ENCODE data around the gene LTA4H.

The LTA4H gene

GRCh38 chr12:95960241-95960640, 75.1 kb downstream of the LTA4H start:
- no peak overlapping the region for H2BK120ac ChIP-seq (ENCODE audit: low read depth, low read length)
- 86% methylated on average over 5 of the region's 5 CpGs for WGBS
- H3K4me1 ChIP-seq (ENCODE audit: control insufficient read depth, insufficient read depth, low read depth, low read length): no peaks in the 10 kb centered on the region
- no peak overlapping the region for H3K27ac ChIP-seq (ENCODE audit: low read length, poor library complexity, severe bottlenecking)
- no peak overlapping the region for H3K4me2 ChIP-seq (ENCODE audit: low read length, poor library complexity, severe bottlenecking)
- H3K9ac ChIP-seq (ENCODE audit: low read length): no peak overlapping the region
- DNase-seq: no peak
- no peaks in the 10 kb centered on the region for H3K79me1 ChIP-seq (replicated peaks; ENCODE audit: low read length, poor library complexity, severe bottlenecking)
- H3K4ac ChIP-seq (ENCODE audit: low read depth in 1 of 2, low read length in 2 of 2): no peak overlapping the region
- H3K27me3 ChIP-seq (ENCODE audit: control insufficient read depth in 1 of 2, insufficient read depth in 1 of 2, low read length in 2 of 2): peaks cover 3 to 10% of the 10 kb centered on the region in 2 experiments
- no peak overlapping the region for H4K8ac ChIP-seq (ENCODE audit: low read length)
- H2BK15ac ChIP-seq (ENCODE audit: low read depth, poor library complexity, severe bottlenecking): no peak overlapping the region
- H3K23ac ChIP-seq (ENCODE audit: low read length in 2 of 2): no peak overlapping the region
- no peak overlapping the region for H2AK5ac ChIP-seq (ENCODE audit: low read length, severe bottlenecking)
- no peaks in the 10 kb centered on the region for H3K9me3 ChIP-seq (ENCODE audit: control insufficient read depth, low read length)
- H3K36me3 ChIP-seq (ENCODE audit: control insufficient read depth in 1 of 2, insufficient read depth in 2 of 2, low read depth in 1 of 2, low read length in 2 of 2): no peaks in the 10 kb centered on the region
- no peak overlapping the region for H3K4me3 ChIP-seq (ENCODE audit: insufficient read depth in 1 of 2, low read depth in 1 of 2, low read length in 2 of 2)
- no peak overlapping the region for H3K14ac ChIP-seq (ENCODE audit: low read length in 2 of 2)
- no peak overlapping the region for H4K91ac ChIP-seq (ENCODE audit: low read length)
- H3K18ac ChIP-seq (ENCODE audit: low read depth in 1 of 2, low read length in 2 of 2): no peak overlapping the region
- no peak overlapping the region for H2AFZ ChIP-seq (ENCODE audit: low read depth, low read length)
- no peak overlapping the region for H2BK5ac ChIP-seq (ENCODE audit: low read depth, low read length, poor library complexity, severe bottlenecking)
- H2BK12ac ChIP-seq (ENCODE audit: low read length in 2 of 2): no peak overlapping the region

DNA sequence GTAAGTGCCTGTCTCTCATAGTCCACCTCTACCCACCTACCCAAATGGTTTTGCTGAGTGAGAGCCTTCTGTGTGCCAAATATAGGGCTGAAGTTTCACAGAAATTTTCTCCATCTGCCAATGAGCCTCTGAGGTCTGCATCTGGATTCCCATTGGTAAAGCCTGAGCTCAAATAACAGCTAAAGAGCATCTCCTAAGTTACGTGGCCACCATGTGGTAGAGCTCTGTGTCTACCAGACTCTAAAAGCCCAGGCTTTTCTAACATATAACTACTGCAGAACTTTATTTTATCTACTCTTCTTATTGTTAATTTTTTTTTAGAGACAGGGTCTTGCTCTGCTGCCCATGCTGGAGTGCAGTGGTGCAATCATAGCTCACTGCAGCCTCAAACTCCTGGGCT, 76.3 kb downstream of the LTA4H start:
- Histone ChIP-seq H3K27ac (ENCODE audit: low read length, poor library complexity, severe bottlenecking) (no peak overlapping the region), H3K27me3 (ENCODE audit: control insufficient read depth in 1 of 2, insufficient read depth in 1 of 2, low read length in 2 of 2) (peaks cover 3 to 10% of the 10 kb centered on the region in 2 experiments), H3K23ac (ENCODE audit: low read length in 2 of 2) (no peak overlapping the region), H2BK12ac (ENCODE audit: low read length in 2 of 2) (no peak overlapping the region), H3K14ac (ENCODE audit: low read length in 2 of 2) (no peak overlapping the region), H3K9me3 (ENCODE audit: control insufficient read depth, low read length) (no peaks in the 10 kb centered on the region), H3K79me1 (replicated peaks; ENCODE audit: low read length, poor library complexity, severe bottlenecking) (no peaks in the 10 kb centered on the region), H3K9ac (ENCODE audit: low read length) (no peak overlapping the region), H3K4me2 (ENCODE audit: low read length, poor library complexity, severe bottlenecking) (no peak overlapping the region), H4K8ac (ENCODE audit: low read length) (no peak overlapping the region), H3K4ac (ENCODE audit: low read depth in 1 of 2, low read length in 2 of 2) (no peak overlapping the region), H4K91ac (ENCODE audit: low read length) (no peak overlapping the region), H2AK5ac (ENCODE audit: low read length, severe bottlenecking) (no peak overlapping the region), H2AFZ (ENCODE audit: low read depth, low read length) (no peak overlapping the region), H2BK5ac (ENCODE audit: low read depth, low read length, poor library complexity, severe bottlenecking) (no peak overlapping the region), H3K18ac (ENCODE audit: low read depth in 1 of 2, low read length in 2 of 2) (no peak overlapping the region), H2BK120ac (ENCODE audit: low read depth, low read length) (no peak overlapping the region), H3K4me3 (ENCODE audit: insufficient read depth in 1 of 2, low read depth in 1 of 2, low read length in 2 of 2) (no peak overlapping the region), H3K4me1 (ENCODE audit: control insufficient read depth, insufficient read depth, low read depth, low read length) (no peaks in the 10 kb centered on the region), H2BK15ac (ENCODE audit: low read depth, poor library complexity, severe bottlenecking) (no peak overlapping the region), H3K36me3 (ENCODE audit: control insufficient read depth in 1 of 2, insufficient read depth in 2 of 2, low read depth in 1 of 2, low read length in 2 of 2) (no peaks in the 10 kb centered on the region)
- peak; percentile 6 for DNase-seq
- 75% methylated on average over 1 of the region's 1 CpG for WGBS

DNA sequence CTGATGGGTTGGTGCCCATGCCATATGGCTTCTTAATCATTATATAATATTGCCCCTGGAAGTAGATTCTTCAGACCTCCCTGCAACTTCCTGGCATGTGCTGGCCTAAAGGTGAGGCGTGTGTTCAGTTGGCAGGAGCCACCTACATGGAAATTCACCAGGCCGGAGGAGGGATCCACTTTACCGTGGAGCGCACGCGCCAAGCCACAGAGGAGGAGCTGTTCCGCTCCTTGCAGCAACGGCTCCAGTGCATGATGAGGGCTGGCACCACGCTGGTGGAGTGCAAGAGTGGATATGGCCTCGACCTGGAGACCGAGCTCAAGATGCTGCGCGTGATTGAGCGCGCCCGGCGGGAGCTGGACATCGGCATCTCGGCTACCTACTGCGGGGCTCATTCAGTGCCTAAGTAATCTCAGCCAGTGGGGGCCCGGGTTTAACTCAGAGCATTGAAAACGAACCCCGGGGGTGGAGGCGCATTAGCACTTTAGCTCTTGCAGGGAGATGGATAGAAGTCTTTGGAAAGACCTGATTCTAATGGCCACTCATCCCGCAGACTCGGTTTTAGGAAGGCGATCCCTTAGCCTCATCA, 78.7 kb downstream of the LTA4H start:
- H3K79me1 ChIP-seq (replicated peaks; ENCODE audit: low read length, poor library complexity, severe bottlenecking): no peaks in the 10 kb centered on the region
- 94% methylated on average over 27 of the region's 27 CpGs for WGBS

GRCh38 chr12:95955549-95956159, 79.7 kb downstream of the LTA4H start:
- Histone ChIP-seq H3K27me3 (ENCODE audit: control insufficient read depth in 1 of 2, insufficient read depth in 1 of 2, low read length in 2 of 2) (peaks cover 7 to 31% of the 10 kb centered on the region in 2 experiments), H3K36me3 (ENCODE audit: control insufficient read depth in 1 of 2, insufficient read depth in 2 of 2, low read depth in 1 of 2, low read length in 2 of 2) (no peaks in the 10 kb centered on the region), H3K4ac (ENCODE audit: low read depth in 1 of 2, low read length in 2 of 2) (no peak overlapping the region), H4K91ac (ENCODE audit: low read length) (no peak overlapping the region), H2AFZ (ENCODE audit: low read depth, low read length) (no peak overlapping the region), H2BK120ac (ENCODE audit: low read depth, low read length) (no peak overlapping the region), H3K27ac (ENCODE audit: low read length, poor library complexity, severe bottlenecking) (no peak overlapping the region), H3K4me1 (ENCODE audit: control insufficient read depth, insufficient read depth, low read depth, low read length) (no peaks in the 10 kb centered on the region), H3K9ac (ENCODE audit: low read length) (no peak overlapping the region), H2BK15ac (ENCODE audit: low read depth, poor library complexity, severe bottlenecking) (no peak overlapping the region), H4K8ac (ENCODE audit: low read length) (no peak overlapping the region), H2AK5ac (ENCODE audit: low read length, severe bottlenecking) (no peak overlapping the region), H3K79me1 (replicated peaks; ENCODE audit: low read length, poor library complexity, severe bottlenecking) (no peaks in the 10 kb centered on the region), H3K14ac (ENCODE audit: low read length in 2 of 2) (no peak overlapping the region), H3K18ac (ENCODE audit: low read depth in 1 of 2, low read length in 2 of 2) (peak overlapping the region in 1 of 2 experiments; percentile 20), H3K23ac (ENCODE audit: low read length in 2 of 2) (no peak overlapping the region), H3K9me3 (ENCODE audit: control insufficient read depth, low read length) (no peaks in the 10 kb centered on the region), H2BK12ac (ENCODE audit: low read length in 2 of 2) (no peak overlapping the region), H2BK5ac (ENCODE audit: low read depth, low read length, poor library complexity, severe bottlenecking) (no peak overlapping the region), H3K4me3 (ENCODE audit: insufficient read depth in 1 of 2, low read depth in 1 of 2, low read length in 2 of 2) (no peak overlapping the region), H3K4me2 (ENCODE audit: low read length, poor library complexity, severe bottlenecking) (no peak overlapping the region)
- no peak for DNase-seq
- 80% methylated on average over 6 of the region's 7 CpGs for WGBS

More for the DNA sequence above, 78.7 kb downstream of the LTA4H start:
- no peak overlapping the region for H2AK5ac ChIP-seq (ENCODE audit: low read length, severe bottlenecking)
- H3K27ac ChIP-seq (ENCODE audit: low read length, poor library complexity, severe bottlenecking): no peak overlapping the region
- no peaks in the 10 kb centered on the region for H3K9me3 ChIP-seq (ENCODE audit: control insufficient read depth, low read length)
- H3K36me3 ChIP-seq (ENCODE audit: control insufficient read depth in 1 of 2, insufficient read depth in 2 of 2, low read depth in 1 of 2, low read length in 2 of 2): no peaks in the 10 kb centered on the region
- DNase-seq: no peak
- no peak overlapping the region for H4K8ac ChIP-seq (ENCODE audit: low read length)
- no peak overlapping the region for H3K4ac ChIP-seq (ENCODE audit: low read depth in 1 of 2, low read length in 2 of 2)
- no peak overlapping the region for H2BK12ac ChIP-seq (ENCODE audit: low read length in 2 of 2)
- H4K91ac ChIP-seq (ENCODE audit: low read length): no peak overlapping the region
- no peaks in the 10 kb centered on the region for H3K4me1 ChIP-seq (ENCODE audit: control insufficient read depth, insufficient read depth, low read depth, low read length)
- H3K4me3 ChIP-seq (ENCODE audit: insufficient read depth in 1 of 2, low read depth in 1 of 2, low read length in 2 of 2): no peak overlapping the region
- H3K9ac ChIP-seq (ENCODE audit: low read length): no peak overlapping the region
- H2BK120ac ChIP-seq (ENCODE audit: low read depth, low read length): no peak overlapping the region
- H3K18ac ChIP-seq (ENCODE audit: low read depth in 1 of 2, low read length in 2 of 2): no peak overlapping the region
- H2BK15ac ChIP-seq (ENCODE audit: low read depth, poor library complexity, severe bottlenecking): no peak overlapping the region
- no peak overlapping the region for H3K23ac ChIP-seq (ENCODE audit: low read length in 2 of 2)
- H2BK5ac ChIP-seq (ENCODE audit: low read depth, low read length, poor library complexity, severe bottlenecking): no peak overlapping the region
- H3K4me2 ChIP-seq (ENCODE audit: low read length, poor library complexity, severe bottlenecking): no peak overlapping the region
- H3K27me3 ChIP-seq (ENCODE audit: control insufficient read depth in 1 of 2, insufficient read depth in 1 of 2, low read length in 2 of 2): peaks cover 6 to 22% of the 10 kb centered on the region in 2 experiments
- H2AFZ ChIP-seq (ENCODE audit: low read depth, low read length): no peak overlapping the region
- no peak overlapping the region for H3K14ac ChIP-seq (ENCODE audit: low read length in 2 of 2)

Measured in mesenchymal stem cell (in vitro differentiated cells and primary cell).